GM19328 (cell line): ENCODE data around the gene SMARCC2.
A peak's percentile ranks its signal among the peaks of the same experiment; 100 is the strongest.
"Not testable (repeated sequence)": the region's sequence is repeated elsewhere in the genome, so short reads cannot be mapped to it uniquely, and the experiment has no call there.

Source experiments
- ATAC-seq: cut with Tn5 transposase; IDR thresholded peaks from one replicate; pipeline ENCODE4 v1.9.1; 2021; ENCODE audit warnings: mild to moderate bottlenecking, moderate library complexity; ENCODE audit not compliant: unreplicated experiment

SMARCC2 gene

DNA sequence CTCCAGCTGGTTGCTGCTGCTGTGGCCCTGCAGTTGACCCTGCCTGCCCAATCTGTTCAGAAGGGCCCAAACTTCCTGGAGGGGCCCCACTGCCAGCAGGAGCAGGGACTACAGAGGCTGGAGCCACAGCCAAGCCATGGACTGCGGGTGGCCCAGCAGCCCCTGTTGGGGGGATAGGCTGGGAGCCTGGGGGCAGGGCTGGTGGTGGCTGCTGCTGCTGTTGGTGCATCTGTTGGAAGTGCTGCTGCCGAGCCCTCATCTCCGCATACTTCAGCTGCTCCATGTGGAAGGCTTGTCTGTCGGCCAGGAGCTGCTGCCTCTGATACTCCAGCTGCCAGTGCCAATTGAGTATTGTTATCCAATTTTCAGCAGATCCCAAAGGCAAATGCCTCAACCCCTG, 23.9 kb downstream of the SMARCC2 start:
- ATAC-seq = no peak

DNA sequence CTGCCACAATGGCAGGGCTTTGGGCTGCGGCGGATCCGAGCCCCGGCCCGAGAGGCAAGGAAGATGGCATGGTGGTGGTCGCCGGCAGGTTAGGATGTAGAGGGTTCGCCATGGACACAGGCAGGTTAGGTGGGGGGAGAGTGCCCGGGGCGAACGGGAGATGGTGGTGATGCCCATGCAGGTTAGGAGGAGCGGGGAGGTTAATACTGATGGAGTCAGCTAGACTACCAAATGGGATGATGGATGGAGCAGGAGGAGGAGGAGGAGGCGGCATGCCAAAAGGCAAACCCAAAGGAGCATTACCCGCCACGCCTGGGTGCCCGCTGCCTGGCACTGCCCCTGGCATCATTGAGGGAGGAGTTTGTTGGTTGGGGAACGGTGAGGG, 24.9 kb downstream of the SMARCC2 start:
- ATAC-seq = no peak

DNA sequence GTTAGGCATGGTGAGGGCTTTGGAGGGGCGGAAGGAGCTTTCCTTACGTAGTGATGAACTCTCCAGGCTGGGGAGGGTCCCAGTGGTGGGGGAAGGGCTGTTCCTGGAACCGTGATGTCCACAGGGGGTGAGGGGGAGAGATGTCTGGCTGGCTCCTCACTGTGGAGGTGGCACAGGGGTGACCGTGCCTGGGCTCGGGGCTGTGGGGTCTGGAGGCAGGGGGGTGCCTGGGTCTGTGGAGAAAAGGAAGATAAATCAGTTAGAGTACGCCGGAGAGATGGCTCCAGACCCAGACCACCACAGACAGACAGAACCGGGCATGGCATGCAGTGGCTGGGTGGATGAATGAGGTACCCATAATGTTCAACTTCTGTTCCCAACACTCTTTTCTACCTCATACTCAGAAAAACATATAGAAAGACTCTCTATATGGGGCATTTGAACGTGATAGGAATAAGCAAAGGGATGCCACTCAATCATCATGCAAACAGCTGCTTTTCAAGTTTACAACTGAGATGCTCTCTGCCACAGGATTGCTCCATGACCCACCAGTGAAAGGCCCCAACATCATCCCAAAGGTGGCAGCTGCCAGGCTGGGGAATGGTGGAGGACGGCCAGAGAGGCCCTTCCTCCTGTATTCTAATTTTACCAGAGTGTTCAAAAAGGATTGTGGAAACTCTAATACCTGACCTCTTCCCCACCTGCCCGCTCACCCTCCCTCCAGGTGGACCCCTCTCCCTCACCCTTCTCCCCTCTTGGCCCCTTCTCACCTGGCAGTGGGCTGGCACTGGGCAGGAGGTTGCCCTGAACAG, 25.5 kb downstream of the SMARCC2 start:
- ATAC-seq = no peak

DNA sequence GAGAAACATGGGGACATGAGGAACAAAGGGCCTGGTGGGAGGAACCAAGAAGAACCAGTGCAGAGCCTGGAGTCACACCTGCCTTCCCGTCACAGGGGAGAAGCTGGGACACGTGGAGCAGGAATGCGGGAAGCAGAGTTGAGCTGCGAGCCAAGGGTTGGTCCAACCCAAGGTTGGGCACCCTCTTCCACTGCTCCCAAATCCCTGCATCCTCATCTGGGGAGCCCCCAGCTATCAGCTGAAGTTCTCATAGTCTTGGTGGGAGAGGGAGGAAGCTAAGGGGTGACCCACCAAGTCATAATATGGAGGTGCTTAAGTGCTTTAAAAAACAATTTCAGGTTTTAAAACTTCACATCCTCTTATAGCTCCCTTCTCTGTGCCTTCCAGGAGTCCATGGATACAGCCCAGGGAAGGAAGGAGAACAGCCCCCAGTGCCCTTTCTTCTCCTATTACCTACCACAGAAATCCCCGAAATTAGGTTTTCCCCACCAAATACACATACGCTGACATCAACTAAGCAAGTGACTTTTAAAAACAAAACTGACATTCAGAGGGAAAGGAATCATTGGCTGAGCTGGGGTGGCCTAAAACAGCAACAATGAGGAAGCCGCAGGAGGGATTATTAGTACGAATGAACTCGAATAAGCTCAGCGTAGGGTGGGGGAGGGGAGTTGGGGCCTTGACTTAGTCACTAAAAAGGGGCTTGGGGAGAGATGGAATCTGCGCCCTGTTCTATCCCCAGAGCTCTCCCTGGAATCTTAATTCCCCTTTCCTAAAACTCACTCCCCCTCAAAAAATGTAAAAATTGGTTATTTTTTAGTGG, 26.6 kb downstream of the SMARCC2 start:
- no peak for ATAC-seq

DNA sequence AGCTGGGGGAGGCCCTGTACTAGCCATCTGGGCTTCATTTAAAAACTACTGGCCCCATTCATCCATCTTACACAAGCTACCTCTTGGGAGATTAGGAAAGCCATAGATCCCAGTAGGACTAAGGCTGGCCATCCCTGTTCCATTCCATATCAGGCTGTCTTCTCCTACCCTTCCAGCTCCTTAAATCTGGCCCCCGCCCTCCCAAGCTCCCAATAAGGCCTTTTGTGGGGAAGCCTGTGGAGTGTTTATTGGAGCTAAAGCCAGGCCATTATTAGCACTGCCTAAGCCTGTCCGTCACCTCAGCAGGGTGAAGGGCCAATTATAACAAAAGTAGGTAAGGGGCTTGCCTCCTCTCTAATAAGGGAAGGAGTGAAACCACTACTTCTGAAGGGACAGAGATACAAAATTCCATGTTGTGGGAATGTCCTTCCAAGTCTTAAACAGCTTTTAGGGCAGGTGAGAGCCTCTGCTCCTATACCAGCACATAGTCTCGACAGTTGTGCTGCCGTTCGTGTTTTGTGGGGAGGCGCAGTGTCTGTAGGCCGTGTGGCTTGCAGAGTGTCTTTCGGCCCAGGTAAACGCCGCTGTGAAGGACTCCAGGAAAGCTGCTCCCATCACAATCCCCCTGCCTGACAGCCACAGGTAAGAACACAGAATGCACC, 27.5 kb downstream of the SMARCC2 start:
- no peak for ATAC-seq

DNA sequence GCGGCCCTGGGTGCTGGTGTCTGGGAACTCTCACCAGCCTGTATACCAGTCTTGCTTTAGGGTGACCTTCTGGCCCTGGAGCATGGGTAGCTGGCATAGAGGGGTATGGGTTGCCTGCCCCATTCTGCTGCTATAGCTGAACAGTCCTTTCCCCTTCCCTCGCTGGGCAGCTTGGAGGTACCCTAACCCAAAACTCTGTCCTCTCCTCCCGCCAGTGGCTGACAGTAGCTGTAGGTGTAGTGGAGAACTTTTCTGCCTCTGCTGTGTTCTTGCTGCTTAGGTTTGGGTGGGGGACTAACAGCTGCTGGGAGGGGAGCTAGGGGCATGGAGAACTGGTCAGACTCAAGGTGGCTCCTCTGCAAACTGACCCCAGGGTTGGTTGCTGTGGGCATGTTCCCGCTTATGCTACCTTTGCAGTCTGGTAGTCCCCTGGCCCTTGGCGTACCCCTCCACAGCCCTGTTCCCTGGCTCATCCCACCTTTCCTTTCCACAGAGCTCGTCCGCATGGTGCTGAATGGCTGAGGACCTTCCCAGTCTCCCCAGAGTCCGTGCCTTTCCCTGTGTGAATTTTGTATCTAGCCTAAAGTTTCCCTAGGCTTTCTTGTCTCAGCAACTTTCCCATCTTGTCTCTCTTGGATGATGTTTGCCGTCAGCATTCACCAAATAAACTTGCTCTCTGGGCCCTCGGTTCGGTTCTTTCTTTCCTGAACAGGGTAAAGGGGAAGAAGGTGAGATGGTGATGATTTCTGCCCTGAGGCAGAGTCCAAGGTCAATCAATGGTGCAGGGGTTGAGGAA, 28.2 kb downstream of the SMARCC2 start:
- no peak for ATAC-seq

DNA sequence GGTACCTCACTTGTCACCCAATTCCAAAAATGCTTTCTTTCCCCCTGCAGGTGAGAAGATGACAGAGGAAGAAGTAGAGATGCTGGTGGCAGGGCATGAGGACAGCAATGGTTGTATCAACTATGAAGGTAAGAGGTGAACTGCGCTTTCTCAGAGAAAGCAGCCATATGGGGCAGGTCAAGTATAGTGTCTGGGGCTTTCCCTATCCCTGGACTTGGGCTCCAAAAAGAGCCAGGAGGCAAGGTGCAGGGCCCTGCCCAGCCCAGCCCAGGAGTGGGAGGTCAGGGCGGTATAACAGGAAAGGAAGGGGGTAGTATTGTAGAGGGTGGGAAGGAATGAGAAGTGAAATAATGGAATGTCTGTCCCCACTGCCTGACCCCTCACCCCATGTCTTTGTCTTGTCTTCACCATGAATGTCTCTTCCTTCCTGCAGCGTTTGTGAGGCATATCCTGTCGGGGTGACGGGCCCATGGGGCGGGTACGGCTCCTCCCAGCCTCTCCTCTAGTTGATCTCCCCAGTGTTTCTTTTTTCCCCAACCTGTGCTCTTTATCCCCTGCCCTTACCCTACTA, 29.0 kb downstream of the SMARCC2 start:
- no peak for ATAC-seq

DNA sequence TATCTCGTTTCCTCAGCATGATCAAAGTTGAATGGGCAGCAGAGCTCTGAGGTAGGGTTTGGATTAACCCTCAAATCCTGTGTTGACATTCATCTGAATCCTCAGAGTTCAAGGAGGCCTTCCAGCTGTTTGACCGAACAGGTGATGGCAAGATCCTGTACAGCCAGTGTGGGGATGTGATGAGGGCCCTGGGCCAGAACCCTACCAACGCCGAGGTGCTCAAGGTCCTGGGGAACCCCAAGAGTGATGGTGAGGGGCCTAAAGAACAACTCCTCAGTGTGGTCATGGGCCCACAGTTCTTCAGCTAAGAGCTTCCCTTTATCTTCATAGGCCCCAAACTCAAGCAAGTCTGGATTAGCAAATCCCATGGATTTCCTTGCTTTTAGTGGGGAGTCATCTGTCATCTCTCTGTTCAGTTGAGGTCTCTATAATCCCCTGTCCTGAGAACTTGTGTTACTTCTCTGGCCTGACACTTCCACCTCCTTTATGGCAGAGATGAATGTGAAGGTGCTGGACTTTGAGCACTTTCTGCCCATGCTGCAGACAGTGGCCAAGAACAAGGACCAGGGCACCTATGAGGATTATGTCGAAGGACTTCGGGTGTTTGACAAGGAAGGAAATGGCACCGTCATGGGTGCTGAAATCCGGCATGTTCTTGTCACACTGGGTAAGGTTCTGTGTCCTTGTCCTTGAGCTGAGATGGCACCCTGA, 29.6 kb downstream of the SMARCC2 start:
- no peak for ATAC-seq

DNA sequence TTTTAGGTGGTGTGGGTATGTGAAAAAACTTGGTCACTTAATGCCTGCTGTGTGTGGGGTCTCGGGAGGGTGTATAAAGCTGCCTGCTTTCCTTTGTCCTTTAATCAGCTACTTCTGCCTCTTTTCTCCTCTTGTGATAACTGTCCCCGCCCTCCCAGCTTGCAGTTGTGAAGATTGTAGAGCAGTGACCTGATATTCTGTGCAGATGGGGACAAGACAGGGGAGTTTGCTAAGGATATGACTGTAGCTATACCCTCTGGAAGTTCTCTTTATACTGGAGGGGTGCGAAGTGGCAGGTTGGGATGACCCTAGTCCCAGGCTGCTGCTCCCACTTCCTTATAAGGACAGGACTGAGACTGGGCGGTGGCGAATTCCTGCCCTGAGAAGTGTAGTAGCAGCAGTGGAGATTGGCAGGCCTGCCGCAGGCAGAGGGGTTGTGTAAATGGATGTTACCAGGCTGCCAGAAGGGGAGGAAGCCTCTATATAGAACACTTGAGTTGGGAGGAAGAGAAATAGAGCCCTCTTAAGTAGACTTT, 30.3 kb downstream of the SMARCC2 start:
- ATAC-seq = no peak

DNA sequence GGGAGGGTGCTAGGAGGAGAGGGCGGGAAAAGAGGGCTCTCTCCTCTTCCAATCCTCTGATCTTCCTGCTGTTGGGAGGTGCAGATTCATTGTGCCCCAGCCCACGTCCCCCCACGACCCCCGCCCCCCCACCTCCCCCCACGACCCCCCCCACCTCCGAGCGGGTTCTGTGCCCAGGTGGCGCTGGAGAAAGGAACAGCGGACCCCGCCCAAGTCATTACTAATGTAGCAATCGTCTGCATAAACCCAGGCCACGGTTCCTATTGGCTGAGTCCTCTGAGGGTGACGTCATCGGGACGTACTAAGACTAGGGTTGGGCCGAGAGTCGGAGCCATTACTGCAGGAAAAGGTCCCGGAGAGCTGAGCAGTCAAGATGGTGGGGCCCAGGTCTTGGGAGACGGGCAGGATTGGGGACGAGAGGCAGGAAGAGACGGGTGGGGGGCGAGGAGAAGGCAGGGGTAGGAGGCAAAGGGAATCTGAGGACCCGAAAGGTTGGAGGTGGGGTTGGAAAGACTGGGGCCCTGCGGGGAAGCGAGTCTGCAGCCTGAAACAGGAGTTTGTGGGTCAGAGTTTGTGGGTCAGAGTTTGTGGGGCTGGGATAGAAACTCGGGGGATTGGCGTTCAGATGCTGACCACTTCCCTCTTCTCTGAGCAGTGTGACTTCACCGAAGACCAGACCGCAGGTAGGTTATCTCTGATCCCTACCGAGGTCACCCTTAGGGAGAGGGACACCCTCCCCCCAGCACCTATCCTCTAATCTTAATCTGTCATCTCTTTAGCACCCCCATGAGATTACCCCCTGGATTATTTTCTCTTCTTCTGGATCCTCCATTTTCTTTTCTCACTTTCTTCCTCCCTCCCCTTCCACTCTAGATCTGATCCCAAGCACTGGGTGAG, 31.0 kb downstream of the SMARCC2 start, which contains the start of gene MYL6:
Gene MYL6, plus strand, starts transcription at position 331 of the 897 bp plus-strand sequence. Its CDS starts 43 bp downstream, at position 374.
- ATAC-seq = peak; percentile 81

DNA sequence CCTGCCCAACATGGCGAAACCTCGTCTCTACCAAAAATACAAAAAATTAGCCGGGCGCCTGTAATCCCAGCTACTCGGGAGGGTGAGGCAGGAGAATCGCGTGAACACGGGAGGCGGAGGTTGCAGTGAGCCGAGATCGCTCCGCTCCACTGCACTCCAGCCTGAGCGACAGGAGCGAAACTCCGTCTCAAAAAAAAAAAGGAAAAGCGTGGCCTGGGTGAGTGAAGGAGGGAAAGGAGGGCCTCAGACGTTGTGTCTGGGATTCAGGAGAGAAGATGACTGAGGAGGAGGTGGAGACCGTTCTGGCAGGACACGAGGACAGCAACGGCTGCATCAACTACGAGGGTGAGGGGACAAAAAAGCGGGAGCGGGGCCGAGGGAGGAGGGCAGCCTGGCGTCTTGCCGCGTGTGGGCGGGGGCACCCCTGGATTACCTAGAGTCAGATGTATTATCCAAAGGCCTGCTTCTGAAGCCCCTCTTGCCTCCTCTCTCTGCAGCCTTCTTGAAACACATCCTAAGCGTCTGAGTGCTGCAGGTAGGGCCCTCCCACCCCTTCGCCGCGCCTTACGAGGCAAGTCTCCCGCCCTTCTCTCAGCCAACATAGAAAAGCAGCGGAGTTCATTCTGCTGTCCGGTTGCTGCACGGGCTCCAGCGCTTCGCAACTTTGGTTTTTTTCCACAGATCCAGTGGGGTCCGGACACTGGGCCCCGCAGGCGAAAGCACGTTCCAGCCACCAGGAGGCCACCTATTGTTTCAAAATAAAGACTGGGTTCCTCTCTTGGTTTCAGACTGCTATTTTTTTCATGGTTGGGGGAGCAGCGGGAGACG, 31.9 kb downstream of the SMARCC2 start:
- peak; percentile 30 for ATAC-seq

DNA sequence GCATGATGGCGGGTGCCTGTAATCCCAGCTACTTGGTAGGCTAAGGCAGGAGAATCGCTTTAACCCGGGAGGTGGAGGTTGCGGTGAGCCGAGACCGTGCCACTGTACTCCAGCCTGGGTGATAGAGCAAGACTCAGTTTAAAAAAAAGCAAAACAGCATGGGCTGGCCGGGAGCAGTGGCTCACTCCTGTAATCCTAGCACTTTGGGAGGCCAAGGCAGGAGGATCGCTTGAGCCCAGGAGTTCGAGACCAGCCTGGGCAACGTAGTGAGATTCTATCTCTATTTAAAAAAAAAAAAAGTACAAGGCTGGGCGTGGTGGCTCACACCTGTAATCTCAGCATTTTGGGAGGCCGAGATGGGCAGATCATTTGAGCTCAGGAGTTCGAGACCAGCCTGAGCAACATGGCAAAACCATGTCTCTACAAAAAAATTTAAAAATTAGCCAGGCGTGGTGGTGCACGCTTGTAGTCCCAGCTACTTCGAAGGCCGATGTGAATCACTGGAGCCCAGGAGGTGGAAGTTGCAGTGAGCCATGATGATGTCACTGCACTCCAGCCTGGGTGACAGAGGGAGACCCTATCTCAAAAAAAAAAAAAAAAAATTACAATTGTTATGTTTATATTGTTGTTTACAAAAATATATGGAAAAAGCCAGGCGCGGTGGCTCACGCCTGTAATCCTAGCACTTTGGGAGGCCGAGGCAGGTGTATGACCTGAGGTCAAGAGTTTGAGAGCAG, 32.7 kb downstream of the SMARCC2 start:
- not testable (repeated sequence) for ATAC-seq

DNA sequence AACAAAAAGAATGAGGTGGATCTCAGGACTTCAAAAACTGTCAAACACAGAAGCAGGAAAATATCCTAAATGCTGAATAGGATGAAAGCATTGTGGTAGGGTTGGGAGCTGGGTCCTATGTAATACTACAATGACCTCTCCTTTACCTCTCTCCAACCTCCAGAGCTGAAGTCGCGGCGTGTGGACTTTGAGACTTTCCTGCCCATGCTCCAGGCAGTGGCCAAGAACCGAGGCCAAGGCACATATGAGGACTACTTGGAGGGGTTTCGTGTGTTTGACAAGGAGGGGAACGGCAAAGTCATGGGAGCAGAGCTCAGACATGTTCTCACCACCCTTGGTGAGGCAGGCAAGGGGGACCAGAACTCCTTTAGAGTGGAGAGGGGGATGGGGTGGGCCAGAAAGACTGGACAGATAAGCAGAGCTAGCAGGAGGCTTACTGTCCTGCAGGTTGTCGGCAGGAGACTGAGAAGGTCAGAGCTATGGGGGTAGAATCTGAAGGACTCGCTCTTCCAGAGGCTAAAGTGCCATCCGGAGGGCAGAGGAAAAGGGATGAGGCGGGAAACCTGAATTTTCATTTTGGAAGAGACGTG, 33.9 kb downstream of the SMARCC2 start:
- no peak for ATAC-seq

DNA sequence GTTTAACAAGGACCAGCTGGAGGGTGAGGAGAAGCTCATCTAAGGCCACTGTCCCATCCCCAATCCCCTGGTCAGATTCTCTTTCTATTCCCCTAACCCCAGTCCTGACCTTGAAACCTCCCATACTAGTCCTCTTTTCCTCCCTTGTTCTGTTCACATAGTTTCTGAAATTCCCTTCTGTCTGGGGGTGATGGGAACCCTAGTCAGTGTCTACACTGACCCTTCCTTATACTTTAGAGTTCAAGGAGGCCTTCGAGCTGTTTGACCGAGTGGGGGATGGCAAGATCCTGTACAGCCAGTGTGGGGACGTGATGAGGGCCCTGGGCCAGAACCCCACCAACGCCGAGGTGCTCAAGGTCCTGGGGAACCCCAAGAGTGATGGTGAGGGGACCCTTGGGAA, 34.5 kb downstream of the SMARCC2 start:
- no peak for ATAC-seq

DNA sequence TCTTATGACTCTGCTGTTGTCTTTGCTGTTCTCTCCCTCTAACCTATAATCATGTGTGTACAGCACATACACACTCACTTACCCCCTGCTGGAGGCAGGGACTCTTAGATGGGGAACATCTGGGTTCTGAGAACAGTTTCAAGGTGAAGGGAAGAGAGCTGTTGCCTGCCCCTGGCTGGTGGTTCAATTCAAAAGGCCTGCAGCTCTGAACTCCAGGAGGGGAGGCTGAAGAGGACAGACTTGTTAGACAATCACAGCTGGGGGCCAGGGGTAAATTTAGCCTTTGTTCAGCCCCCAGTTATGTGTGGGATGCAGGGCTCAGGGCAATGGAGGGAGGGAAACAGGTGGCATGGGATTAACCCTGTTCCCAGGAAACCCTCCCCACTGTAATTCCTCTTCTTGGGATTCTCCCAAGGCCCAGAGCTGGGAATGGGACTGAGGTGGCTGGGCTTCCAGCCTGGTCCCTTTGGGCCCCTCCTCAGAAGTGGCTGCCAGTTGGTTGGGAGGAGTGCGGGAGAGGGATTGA, 35.0 kb downstream of the SMARCC2 start:
- no peak for ATAC-seq

DNA sequence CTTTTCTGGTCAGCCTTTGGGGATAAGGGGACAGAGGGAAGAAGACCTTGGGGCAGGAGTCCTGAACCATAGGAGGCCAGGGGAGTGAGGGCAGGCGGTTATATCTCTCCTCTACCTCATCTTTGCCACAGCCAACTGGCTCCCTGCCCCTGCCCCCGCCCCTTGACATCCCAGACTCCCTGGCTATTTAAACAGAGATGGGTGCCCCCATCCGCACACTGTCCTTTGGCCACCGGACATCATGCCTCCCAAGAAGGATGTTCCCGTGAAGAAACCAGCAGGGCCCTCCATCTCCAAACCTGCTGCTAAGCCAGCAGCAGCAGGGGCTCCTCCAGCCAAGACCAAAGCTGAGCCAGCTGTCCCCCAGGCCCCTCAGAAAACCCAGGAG, 35.6 kb downstream of the SMARCC2 start:
- ATAC-seq = no peak
